Measurements from ENCODE around the gene HABP2.

Gene HABP2

GRCh38 chr10:113589201-113589770 lies 36.4 kb downstream of the HABP2 start:
- H3K27ac ChIP-seq: no peak overlapping the region
- H3K4me1 ChIP-seq: peaks cover 6% of the 10 kb centered on the region; the same call in 1 of the 2 replicates
- no peak overlapping the region for H3K4me3 ChIP-seq
- no peaks in the 10 kb centered on the region for H3K9me3 ChIP-seq
- no peak for TF ChIP-seq Cebpa-rat (IDR thresholded peaks at IDR 0.05)
- H3K27me3 ChIP-seq: no peaks in the 10 kb centered on the region
- H4K20me1 ChIP-seq: no peaks in the 10 kb centered on the region
- no peaks in the 10 kb centered on the region for H3K36me3 ChIP-seq
- no peak overlapping the region for H3K9ac ChIP-seq
- no peak overlapping the region for H3K4me2 ChIP-seq

GRCh38 chr10:113590581-113590980 lies 37.7 kb downstream of the HABP2 start:
- H3K9ac ChIP-seq: no peak overlapping the region
- H3K27me3 ChIP-seq: no peaks in the 10 kb centered on the region
- H3K4me1 ChIP-seq: peaks cover 6% of the 10 kb centered on the region; the same call in 1 of the 2 replicates
- H3K27ac ChIP-seq: no peak overlapping the region
- no peaks in the 10 kb centered on the region for H3K9me3 ChIP-seq
- 0 out of 2 replicates have a peak overlapping the region, but pooled peaks have one; percentile 12 for H3K4me2 ChIP-seq
- TF ChIP-seq Cebpa-rat (IDR thresholded peaks at IDR 0.05): no peak
- no peaks in the 10 kb centered on the region for H3K36me3 ChIP-seq
- H3K4me3 ChIP-seq: no peak overlapping the region
- H4K20me1 ChIP-seq: no peaks in the 10 kb centered on the region

GRCh38 chr10:113592380-113592779 lies 39.5 kb downstream of the HABP2 start:
- Histone ChIP-seq H3K9ac (no peak overlapping the region), H3K4me1 (peaks cover 6% of the 10 kb centered on the region; the same call in 1 of the 2 replicates), H3K4me2 (no peak overlapping the region), H3K4me3 (no peak overlapping the region), H3K36me3 (no peaks in the 10 kb centered on the region), H3K9me3 (no peaks in the 10 kb centered on the region), H3K27me3 (no peaks in the 10 kb centered on the region), H3K27ac (no peak overlapping the region), H4K20me1 (no peaks in the 10 kb centered on the region)
- no peak for TF ChIP-seq Cebpa-rat (IDR thresholded peaks at IDR 0.05)

- H3K36me3 ChIP-seq: no peaks in the 10 kb centered on the region
- H3K27me3 ChIP-seq: no peaks in the 10 kb centered on the region
- H3K4me2 ChIP-seq: no peak overlapping the region
- TF ChIP-seq Cebpa-rat (IDR thresholded peaks at IDR 0.05): no peak
- no peaks in the 10 kb centered on the region for H4K20me1 ChIP-seq
- no peak overlapping the region for H3K9ac ChIP-seq
- peaks cover 6% of the 10 kb centered on the region; the same call in 1 of the 2 replicates for H3K4me1 ChIP-seq
- H3K4me3 ChIP-seq: no peak overlapping the region
- no peak overlapping the region for H3K27ac ChIP-seq
- no peaks in the 10 kb centered on the region for H3K9me3 ChIP-seq
Measured at GRCh38 chr10:113594652-113595051, 41.8 kb downstream of the HABP2 start.

GRCh38 chr10:113600569-113600968 lies 47.7 kb downstream of the HABP2 start:
- Histone ChIP-seq H3K4me3 (no peak overlapping the region), H4K20me1 (no peaks in the 10 kb centered on the region), H3K4me1 (peaks cover 16% of the 10 kb centered on the region), H3K9me3 (peaks cover 11% of the 10 kb centered on the region), H3K9ac (no peak overlapping the region), H3K4me2 (no peak overlapping the region), H3K27ac (no peak overlapping the region), H3K36me3 (no peaks in the 10 kb centered on the region), H3K27me3 (no peaks in the 10 kb centered on the region)
- TF ChIP-seq Cebpa-rat (IDR thresholded peaks at IDR 0.05): no peak

- H3K4me1 ChIP-seq: peaks cover 23% of the 10 kb centered on the region
- no peaks in the 10 kb centered on the region for H4K20me1 ChIP-seq
- H3K4me3 ChIP-seq: no peak overlapping the region
- H3K36me3 ChIP-seq: no peaks in the 10 kb centered on the region
- H3K4me2 ChIP-seq: no peak overlapping the region
- no peaks in the 10 kb centered on the region for H3K27me3 ChIP-seq
- no peak overlapping the region for H3K27ac ChIP-seq
- no peak overlapping the region for H3K9ac ChIP-seq
- no peak for TF ChIP-seq Cebpa-rat (IDR thresholded peaks at IDR 0.05)
- peaks cover 11% of the 10 kb centered on the region for H3K9me3 ChIP-seq
Measured at GRCh38 chr10:113603057-113603777, 50.4 kb downstream of the HABP2 start.

- Histone ChIP-seq H3K4me3 (no peak overlapping the region), H3K27me3 (no peaks in the 10 kb centered on the region), H4K20me1 (no peaks in the 10 kb centered on the region), H3K4me2 (peak overlapping the region; percentile 78), H3K9ac (no peak overlapping the region), H3K9me3 (peaks cover 11% of the 10 kb centered on the region), H3K27ac (peak overlapping the region; percentile 2; the same call in 1 of the 2 replicates), H3K4me1 (peaks cover 29% of the 10 kb centered on the region), H3K36me3 (no peaks in the 10 kb centered on the region)
- no peak for TF ChIP-seq Cebpa-rat (IDR thresholded peaks at IDR 0.05)
Measured at GRCh38 chr10:113604572-113604971, 51.7 kb downstream of the HABP2 start.

GRCh38 chr10:113605268-113605978 lies 52.6 kb downstream of the HABP2 start:
- H3K27ac ChIP-seq: peak overlapping the region; percentile 2; the same call in 1 of the 2 replicates
- H3K9me3 ChIP-seq: peaks cover 8% of the 10 kb centered on the region
- H3K4me3 ChIP-seq: no peak overlapping the region
- no peaks in the 10 kb centered on the region for H3K27me3 ChIP-seq
- H3K4me1 ChIP-seq: peaks cover 38% of the 10 kb centered on the region
- peak overlapping the region; percentile 78 for H3K4me2 ChIP-seq
- no peak overlapping the region for H3K9ac ChIP-seq
- H4K20me1 ChIP-seq: no peaks in the 10 kb centered on the region
- no peak for TF ChIP-seq Cebpa-rat (IDR thresholded peaks at IDR 0.05)
- no peaks in the 10 kb centered on the region for H3K36me3 ChIP-seq

- Histone ChIP-seq H3K4me1 (peaks cover 41% of the 10 kb centered on the region), H3K9me3 (no peaks in the 10 kb centered on the region), H3K27ac (no peak overlapping the region), H4K20me1 (no peaks in the 10 kb centered on the region), H3K27me3 (no peaks in the 10 kb centered on the region), H3K4me2 (peak overlapping the region; percentile 66), H3K9ac (no peak overlapping the region), H3K4me3 (no peak overlapping the region), H3K36me3 (no peaks in the 10 kb centered on the region)
- no peak for TF ChIP-seq Cebpa-rat (IDR thresholded peaks at IDR 0.05)
Measured at GRCh38 chr10:113609704-113610108, 56.9 kb downstream of the HABP2 start.
